DND-41 (cell line): ENCODE measurements around the gene ZC3H10.

Source experiments
- CTCF ChIP-seq: IDR thresholded peaks from 2 replicates; pipeline ENCODE4 v1.5.1; 2012; ENCODE audit warnings: borderline replicate concordance, low read length, moderate library complexity, mild to moderate bottlenecking; ENCODE audit not compliant: poor library complexity, severe bottlenecking; ENCODE audit errors: extremely low read depth
- EZH2 ChIP-seq: IDR thresholded peaks from 3 replicates; pipeline ENCODE4 v1.6.1; 2012; ENCODE audit warnings: borderline replicate concordance, low read depth, mild to moderate bottlenecking, moderate library complexity, low read length, inconsistent platforms; ENCODE audit not compliant: severe bottlenecking

- TF ChIP-seq CTCF, result no peak
- no peak for TF ChIP-seq EZH2
Observed at GRCh38 chr12:56103823-56104108, 14.3 kb upstream of the ZC3H10 start.
